ENCODE measurements around the gene CHCHD6.

The CHCHD6 gene
- 4.9 to 8.8 (median 7.8) reads per million in 4 experiments for total RNA-seq

DNA sequence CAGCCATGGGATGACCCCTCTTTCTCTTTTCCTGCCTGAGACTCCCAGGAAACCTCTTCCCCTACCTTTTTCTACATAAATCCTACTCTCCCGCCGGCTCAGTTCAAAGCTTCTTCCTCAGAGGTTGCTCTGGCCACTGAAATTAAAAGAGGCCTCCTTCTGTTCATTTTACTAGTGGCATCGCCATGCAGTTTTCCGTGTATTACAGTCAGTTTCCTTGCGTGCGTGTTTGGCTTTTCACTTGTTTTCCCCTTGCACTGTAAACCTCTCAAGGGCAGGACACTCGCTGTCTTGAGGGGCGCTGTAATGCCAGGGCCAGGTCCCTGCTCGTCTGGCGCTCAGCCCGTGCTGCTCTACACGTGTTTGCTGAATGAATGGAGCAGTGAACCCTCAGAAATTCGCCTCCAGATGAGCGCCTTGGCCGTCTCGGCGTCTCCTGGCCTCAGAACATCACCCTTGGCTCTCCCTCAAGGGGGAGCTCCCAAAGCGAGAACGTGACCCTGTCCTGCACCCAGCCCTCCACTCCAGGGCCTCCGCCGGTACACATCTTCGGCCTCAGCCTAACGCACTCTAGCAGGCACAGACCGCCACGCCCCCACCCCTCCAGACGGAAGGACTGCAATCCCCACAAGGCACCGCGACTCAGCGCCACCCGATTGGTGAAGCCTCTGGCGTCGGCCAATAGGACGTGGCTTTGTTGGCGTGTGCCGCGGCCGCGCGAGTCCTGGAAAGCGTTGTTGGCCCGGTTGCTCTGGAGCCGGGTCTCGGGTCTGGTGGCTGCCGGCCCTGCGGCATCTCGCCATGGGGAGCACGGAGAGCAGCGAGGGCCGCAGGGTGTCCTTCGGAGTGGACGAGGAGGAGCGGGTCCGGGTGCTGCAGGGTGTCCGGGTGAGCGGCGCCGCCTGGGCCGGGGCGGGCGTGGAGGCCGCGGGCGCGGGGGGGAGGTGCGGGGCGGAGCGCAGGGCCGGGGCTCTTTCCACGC, at the start of gene CHCHD6:
Gene CHCHD6, plus strand, starts transcription at position 729 of the 982 bp plus-strand sequence. Its CDS starts 73 bp downstream, at position 802.
- DNase-seq, result peak; percentile 96

DNA sequence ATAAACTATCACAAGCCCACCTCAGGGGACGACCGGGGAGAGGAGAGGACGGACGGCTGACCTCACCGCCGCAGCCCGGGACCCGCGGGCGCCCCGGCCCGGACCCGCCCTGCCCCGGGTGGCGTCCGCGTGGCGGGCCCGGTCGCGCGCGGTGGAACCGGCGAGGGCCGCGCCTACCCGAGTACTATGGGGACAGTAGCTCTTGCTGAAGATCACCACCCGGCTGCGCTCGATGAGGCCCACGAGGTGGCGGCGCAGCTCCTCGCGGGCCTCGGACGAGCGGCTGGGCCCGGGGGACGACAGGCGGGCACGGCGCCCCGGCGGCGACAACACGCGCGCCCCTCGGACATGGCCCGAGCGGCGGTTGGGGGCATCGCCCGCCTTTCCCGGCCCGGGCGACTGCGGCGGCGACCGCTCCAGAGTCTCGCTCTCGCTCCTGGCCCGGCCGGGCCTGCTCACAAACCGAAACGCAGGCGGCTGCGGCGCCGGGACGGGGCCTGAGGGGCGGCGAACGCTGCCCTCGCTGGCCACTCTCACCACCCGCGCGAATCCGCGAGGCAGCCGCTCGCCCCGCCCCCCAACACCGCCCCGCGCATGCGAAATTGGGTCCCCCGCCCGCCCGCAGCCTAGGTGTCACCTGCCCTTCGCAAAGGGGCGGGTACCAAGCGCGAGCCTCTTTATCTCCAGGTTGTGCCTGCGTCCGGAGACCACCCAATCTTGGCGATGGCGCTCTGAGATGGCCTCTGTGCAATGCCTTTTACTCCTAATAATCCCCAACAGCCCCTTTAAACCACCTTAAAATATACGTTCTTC, 49.3 kb upstream of the CHCHD6 start, which contains the start of gene TXNRD3:
Gene TXNRD3, minus strand, starts transcription at position 554 of the 813 bp plus-strand sequence.
- peak; percentile 77 for DNase-seq

GRCh38 chr3:126655887-126656286, 48.2 kb upstream of the CHCHD6 start:
- DNase-seq, result no peak

DNA sequence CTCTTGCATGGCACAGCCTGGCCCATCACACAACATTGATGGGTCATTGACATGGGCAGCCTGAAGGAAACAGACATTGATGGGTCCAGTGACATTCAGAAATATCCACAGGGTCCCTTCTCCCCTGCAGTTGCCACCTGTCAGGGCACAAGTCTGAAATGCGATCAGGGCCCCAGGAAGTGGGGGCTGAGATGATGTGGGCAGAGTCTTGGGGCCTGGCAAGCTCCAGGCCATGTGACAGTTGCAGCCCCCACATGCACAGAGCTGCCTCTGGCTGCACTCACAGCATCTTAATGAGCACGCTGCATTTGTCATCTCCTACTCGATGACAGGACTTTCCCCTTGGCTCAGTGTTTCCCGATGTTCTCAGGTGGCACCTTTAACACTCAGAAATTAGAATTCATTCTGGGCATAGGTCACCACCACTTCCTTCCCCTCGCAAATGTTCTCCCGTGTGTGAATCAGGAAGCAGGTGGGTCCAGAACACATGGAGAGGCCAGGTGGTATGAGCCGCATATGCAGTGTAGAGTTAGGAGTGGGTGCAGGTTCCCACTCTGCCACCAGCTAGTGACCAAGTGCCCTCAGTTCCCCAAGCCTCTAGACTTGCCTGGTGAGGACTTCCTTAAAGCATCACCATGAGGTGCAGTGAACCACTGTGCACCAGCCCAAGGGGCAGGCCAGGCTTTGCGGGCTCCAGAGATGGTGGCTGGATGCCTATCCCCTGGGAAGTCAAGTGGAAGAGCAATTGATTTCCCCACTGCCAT, 47.5 kb upstream of the CHCHD6 start:
- DNase-seq, result no peak

- DNase-seq, result no peak
These were observed 46.1 kb upstream of the CHCHD6 start for GRCh38 chr3:126657901-126658300.

DNA sequence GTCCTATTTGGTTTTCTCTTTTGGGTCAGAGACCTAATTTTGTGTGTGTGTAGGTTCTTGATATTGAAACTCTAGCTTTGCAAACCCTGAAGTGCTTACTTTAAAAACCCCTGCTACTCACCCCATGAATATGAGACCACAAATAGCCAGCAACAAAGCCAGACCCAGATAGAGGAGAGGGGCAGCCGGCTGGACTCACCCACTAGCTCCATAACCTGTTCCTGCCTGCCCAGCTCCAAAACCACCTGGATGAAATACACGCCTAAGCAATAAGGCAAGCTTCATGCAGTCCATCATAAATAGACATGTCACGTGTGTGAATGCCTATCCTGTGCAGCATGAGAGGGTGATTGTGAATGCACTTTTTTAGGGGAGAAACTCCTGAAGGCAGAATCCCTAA, 45.5 kb upstream of the CHCHD6 start:
- DNase-seq, result no peak

GRCh38 chr3:126659915-126660886, 43.8 kb upstream of the CHCHD6 start:
- DNase-seq, result no peak

DNA sequence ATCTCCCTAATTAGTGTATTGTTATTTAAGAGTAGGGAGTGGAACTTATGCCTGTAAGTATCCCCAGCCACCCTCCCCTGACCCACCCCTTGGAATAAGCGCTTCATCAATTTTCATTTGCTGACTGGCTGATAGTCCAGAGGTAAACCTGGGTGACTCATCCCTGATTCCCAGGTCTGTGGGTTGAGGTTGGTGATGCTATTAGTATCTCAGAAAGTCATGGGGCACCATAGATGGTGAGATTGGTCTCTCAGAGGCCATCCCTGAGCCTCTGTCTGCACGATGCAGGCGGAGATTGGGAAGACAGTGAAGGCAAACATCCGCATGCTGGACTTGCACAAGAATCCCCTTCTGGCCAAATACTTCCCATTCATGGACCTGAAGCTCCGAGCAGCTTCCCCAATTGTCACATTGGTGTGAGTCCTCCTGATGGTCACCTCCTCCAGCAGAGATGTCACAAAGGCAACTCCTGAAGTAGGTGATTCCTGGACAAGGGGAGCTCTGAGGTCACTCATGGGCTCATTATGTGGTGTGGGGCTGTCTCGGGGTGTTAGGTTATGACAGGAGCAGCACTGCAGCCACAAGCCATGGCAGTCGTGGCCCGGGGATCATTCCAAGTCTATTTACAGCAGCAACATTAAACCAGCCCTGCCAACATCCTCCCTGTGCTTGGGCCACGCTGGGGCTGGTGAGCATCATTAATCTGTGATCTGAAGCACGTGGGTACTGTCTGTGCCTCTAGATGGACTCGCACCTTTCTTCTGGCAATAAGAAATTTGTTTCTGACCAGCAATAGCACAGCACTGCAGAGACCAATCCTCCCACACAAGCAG, 42.3 kb upstream of the CHCHD6 start:
- no peak for DNase-seq

DNA sequence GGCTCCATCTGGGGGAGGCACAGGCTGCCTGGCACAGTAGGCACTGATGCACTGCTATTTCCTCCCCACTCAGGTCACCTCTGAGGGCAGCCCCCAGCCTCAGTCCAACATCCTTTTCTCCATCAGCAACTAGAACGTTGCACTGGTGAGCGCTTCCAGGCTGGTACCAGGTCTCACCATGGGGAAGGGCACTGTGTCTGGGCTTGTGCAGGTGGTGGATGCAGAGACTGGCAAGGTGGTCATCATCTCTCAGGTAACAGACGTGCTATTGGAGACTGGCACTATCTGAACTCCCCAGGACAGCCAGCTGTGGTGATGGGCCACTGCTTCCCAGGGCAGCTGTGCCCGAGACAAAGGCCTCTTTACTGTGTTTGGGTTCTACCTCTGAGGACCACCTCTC, 40.8 kb upstream of the CHCHD6 start:
- DNase-seq, result no peak

DNA sequence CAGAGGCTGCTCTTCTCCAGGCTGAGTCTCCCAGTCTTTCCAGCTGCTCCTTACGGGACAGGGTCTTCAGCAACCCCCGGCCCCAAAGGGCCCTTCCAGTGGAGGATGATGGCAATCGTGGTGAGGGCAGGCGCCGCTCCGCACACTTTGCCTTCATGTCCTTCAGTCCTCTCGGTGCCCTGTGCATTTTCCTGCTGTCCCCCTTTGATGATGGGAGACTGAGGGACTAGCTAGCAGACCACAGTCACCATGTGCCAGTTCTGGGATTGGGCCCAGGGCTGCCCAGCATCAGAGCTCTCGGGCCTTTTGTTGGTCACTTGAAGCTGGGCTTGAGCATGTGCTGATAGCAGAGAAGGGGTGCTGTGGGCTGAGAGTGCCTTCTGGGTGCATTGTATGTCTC, 40.3 kb upstream of the CHCHD6 start:
- no peak for DNase-seq

- DNase-seq, result no peak
These were observed 39.3 kb upstream of the CHCHD6 start for GRCh38 chr3:126664591-126665214.

- no peak for DNase-seq
These were observed 38.7 kb upstream of the CHCHD6 start for GRCh38 chr3:126665221-126665936.

DNA sequence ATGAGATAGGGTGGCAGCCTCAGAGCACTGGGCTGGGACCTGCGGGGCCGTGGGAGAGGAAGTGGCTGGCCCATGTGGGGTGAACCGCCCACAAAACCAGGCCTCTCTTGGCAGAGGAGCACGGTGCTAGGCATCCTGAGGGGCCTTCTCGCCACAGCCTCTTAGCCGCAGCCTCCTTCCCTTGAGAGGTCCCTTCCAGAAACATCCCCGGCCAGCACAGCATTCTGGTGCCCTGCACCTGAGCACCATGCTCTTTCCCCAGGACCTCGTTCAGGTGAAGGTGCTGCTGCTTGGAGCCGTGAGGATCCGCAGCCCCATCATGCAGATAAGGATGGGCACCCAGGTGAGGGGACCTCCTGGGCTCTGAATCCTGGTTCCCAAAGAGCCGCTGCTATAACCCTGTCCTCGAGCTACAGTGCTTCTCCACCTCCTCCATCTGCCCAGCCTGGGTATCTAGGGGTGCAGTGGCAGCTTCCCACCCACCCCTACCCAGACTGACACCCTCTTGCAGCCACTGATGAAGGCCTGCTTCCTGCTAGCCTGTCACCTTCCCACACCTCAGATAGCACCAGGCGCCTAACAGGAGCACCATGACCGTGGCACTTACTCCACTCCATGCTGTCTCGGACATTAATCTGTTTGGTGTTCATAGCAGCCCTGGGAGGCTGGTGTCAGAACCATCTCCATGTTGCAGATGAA, 37.9 kb upstream of the CHCHD6 start:
- no peak for DNase-seq

DNA sequence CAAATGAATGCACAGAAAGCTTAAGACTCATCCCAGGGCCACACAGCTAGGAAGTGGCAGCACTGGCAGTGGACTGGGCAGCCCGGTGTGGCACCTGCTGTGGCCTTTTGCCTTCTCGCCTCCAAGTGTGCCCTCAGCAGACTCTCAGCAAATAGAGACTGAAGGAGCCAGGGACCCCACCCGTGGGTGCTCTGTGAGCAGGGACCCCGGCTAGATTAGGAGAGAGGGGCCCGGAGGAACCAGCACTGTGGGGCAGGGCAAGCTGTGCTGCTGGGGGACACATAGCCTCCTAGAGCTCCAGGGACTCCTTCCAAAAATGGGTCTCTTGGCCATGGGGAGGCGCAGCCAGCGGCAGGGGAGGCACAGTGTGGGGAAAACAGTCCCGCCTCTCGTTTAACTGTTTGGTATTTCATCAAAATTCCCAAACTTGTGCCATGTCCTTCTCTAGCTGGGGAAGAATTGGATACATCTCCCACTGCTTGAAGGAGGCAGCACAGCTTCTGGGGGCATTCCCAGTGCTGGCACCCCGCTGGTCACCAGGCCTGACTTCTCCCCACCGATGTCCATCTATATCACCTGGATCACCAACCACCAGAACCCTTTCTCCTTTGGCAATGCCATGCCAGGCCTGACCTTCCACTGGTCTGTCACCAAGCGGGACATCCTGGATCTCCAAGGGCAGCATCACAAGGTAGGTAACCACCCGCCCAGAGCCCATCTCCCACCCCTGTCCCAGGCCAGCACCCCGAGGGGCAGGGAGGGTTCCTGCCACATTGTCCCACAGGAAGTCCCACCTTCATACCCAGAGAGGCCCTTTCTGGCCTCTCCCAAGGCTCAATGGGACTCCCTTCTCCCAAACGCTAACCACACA, 37.1 kb upstream of the CHCHD6 start:
- DNase-seq, result no peak

DNA sequence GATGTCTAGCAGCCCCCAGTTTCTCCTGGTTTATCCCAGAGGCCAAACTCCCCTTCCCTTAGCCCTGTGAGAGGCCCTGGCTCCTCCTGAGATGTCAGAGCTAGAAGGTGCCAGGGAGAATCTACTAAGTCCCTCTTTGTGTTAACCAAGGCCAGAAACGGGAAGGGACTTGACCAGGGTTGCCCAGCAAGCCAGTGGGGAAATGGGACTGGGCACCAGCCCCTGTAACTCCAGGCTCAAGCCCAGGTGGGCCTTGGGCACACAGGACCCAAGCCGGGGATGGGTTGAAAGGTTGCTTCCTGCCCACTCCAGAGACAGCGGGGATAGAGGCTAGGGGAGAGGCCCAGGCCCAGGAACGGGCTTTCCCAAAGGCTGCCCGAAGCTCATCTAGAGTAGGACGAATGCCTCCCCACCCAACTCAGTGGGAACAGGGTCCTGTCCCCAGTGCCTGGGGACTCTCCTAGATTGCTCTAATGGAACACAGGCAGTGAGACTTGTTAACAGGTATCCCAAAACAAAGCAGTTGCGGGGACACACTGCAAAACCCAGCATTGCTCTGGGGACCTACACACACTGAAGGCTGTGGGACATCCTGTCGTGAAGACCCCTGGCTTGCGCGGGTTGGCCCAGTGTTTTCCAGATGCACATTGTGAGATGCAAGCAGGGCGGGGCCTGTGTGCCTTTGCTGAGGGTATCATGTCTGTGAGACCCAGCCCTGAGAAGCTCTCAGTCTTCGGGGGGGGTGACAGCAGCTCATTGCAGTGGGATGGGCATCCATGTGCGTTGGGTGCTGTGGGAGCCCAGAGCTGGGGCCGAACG, 36.2 kb upstream of the CHCHD6 start:
- DNase-seq, result no peak
